HG03354 (cell line): ENCODE results near the gene SMOC1.
"Not testable (repeated sequence)": the region's sequence is repeated elsewhere in the genome, so short reads cannot be mapped to it uniquely, and the experiment has no call there.

Experiments
- ATAC-seq: cut with Tn5 transposase; IDR thresholded peaks from one replicate; pipeline ENCODE4 v1.9.1; 2021; ENCODE audit warnings: mild to moderate bottlenecking; ENCODE audit not compliant: unreplicated experiment, poor library complexity, severe bottlenecking

Gene SMOC1

DNA sequence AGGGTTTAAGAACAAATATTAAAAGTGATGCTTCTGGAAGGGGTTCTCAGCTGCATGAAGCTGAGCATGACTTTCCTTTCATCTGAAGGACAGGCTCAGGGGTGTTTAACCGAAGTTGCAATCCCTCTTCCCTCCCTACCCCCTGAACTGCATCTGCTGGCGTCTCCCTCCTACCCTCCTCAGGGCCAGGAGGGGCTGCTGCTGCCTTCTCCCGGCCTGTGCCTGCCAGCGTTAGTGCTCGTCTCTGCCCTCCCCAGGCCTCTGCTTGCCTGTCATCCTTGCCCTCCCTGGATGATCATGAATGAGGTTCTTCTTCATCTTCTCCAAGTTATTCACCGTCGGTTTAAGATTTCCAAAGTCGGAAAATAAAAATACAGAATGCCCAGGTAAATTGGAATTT is 12.2 kb downstream of the SMOC1 start:
- no peak for ATAC-seq

DNA sequence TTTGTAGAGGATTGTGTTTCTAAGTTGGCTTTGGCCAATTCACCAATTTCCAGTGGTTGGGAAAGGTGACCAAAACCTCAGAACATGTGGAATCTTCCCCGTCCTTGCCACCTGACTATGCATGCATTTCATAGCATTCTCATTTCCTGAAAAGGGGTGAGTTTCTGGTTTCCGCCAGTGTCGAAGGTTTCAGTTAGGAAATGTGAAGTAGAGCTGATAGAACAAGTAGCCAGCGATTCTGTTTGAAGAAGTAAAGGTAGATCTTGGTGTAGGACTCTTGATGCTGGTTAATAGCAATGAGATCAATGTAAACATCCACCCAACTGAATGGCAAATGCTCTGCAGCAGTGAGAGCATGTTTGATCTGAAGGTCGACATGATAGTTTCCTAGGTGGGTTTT is 15.9 kb downstream of the SMOC1 start:
- ATAC-seq, result no peak

DNA sequence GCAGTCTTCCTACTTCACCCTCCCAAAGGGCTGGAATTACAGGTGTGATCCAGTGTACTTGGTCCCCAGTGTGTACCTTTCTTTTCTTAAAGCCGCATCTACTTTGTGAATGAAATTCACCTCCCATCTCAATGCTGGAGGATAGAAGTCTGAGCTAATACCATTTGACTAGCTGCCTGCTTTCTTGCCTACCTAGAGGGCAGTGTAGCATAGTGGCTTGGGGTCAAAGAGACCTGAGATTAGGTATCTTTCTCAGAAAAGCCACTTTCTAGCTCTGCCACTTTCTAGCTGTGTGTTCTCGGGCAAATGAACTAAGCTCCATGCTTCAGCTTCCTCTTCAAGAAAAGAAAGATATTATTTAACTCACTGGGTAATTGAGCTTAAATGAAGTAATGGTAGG is 16.9 kb downstream of the SMOC1 start:
- no peak for ATAC-seq

DNA sequence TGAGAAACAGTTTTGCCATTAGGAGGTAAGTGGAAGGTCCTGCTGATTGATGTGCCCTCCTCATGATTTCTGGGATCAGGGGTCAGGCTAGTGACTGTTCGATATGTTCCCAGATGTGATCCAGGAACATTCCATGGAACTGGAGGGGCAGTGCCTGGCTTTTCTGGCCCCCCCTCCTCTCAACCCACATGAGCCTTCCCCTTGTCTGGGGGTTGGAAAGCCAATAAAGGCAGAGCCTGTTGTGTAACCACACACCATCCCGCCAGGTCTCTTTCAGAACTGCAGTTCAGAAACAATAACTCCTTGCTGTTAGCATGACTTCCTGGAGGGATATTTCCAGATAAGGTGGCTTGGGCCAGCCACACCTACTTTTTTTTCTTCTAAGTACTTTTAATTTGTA is 17.8 kb downstream of the SMOC1 start:
- ATAC-seq, result no peak

DNA sequence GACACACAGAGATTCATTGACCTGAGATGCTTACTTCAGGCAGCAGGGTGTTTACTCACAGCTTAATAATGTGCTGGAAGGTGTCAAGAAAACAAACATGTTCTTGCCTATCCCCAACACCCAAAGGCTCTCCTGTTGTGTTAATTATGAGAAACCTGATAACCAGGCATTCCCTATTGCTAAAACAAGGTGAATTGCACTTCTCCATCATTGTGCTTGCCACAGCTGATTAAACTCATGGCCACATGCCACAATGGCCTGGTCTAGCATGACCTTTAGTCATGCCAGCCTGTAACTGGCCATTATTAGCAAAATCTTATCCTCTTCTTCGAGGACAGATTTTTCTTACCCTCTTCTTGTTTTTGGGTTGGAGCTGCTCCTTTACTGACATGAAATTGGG is 21.4 kb downstream of the SMOC1 start:
- ATAC-seq, result no peak

DNA sequence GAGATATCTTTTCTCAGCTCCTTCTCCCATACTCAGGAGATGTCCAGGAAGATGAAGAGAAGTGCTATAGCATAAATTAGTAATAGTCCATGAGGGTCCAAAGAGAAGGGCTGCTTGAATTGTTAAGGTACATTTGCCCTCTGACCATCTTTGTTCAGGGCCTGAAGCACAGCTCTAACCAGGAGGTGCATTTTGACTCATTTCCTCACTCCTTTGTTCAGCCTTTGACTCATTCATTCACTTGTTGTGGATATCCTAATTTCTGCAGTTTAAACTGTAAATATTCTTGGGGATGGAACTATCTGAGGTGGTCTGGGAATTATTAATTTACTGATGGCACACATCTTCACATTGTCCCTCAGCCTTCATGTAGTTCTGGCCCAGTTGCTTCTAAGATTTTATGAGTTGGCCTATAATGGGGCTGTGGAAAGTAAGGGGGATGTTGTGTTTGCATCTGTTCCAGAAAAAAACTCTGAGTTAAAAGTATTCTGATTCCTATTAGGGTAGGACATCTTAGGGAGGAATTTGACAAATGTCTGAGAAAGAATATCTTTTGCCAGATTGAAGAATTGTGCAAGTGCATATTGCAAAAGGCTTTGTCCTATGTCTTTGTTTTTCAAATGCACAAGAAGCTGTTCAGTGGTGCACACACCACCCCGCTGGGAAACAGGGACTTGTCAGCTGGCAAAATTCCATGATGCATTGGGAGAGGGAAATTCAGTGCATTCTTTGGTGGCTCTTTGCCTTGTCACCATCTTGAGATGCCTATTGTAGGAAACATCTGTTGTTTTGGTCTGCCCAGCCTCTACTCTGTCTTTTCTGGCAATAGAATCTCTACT is 22.1 kb downstream of the SMOC1 start:
- no peak for ATAC-seq

DNA sequence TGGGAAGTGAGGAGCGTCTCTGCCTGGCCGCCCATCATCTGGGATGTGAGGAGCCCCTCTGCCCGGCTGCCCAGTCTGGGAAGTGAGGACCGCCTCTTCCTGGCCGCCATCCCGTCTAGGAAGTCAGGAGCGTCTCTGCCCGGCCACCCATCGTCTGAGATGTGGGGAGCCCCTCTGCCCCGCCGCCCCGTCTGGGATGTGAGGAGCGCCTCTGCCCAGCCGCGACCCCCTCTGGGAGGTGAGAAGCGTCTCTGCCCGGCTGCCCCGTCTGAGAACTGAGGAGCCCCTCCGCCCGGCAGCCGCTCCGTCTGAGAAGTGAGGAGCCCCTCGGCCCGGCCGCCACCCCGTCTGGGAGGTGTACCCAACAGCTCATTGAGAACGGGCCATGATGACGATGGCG is 23.8 kb downstream of the SMOC1 start:
- not testable (repeated sequence) for ATAC-seq

DNA sequence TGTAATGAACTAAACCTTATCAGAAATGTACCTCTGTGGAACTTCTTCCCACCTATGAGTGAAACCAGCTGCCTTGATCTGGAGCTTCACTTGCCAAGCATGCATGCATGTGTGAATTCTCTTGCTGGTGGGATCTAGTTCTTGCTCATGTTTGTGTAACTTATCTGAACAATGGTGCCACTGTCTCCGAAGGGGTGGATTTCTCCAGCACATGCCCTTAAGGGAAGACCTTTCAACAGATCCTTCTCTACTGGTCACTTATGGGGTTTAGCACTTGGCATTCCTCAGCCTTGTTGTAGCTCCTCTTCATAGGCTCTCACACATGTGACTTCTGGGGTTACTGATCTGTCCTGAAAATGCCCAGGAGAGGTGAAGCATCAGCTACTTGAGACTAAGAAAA is 25.0 kb downstream of the SMOC1 start:
- ATAC-seq, result no peak

DNA sequence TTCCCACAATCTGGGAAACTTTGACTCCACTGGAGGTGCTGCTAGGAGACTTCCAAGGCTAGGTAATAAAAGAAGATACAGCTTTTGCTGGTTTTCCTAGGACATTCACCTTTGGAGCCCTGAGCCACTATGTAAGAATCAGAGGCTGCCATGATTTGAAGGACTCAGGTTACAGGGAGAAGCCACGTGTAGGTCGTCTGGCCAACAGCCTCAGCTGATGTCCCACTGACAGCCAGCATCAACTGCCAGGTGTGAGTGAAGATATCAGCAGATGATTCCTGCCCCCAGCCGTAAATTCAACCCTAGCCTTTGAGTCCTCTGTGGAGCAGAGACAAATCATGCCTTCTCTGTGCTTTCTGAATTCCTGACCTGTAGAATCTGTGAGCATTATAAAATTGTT is 27.0 kb downstream of the SMOC1 start:
- no peak for ATAC-seq

DNA sequence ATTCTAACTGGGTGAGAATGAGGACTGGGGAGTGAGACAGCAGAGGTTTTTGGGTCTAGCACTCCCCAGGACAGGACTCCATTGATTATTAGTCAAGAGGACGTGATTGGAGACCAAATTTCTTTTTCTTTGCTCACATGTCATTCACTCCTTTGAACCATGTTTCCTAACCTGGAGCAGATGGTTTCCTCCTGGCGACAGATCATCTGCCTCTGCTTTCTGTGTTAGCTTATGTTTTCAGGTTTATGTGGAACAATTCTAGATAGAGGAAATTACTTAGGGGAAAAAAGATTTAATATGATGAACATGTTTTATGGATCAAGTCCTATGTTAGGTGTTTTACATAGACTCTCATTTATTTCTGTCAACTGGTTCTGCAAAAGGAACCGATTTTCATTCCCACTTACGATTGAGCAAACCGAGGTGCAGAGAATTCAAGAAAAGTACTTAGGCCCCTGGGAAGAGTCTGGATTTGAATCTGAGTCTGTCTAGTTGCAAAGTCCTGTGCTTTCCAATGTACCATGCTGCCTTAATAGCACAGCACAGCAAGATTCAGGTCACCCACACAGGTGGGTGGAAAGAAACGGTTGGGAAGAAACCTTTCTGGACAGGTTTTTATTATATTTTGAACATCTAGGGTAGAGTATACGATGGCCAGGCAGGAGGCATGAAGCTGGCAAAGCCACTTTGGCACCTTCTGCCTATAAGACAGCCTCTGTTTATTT is 30.8 kb downstream of the SMOC1 start:
- ATAC-seq, result no peak

DNA sequence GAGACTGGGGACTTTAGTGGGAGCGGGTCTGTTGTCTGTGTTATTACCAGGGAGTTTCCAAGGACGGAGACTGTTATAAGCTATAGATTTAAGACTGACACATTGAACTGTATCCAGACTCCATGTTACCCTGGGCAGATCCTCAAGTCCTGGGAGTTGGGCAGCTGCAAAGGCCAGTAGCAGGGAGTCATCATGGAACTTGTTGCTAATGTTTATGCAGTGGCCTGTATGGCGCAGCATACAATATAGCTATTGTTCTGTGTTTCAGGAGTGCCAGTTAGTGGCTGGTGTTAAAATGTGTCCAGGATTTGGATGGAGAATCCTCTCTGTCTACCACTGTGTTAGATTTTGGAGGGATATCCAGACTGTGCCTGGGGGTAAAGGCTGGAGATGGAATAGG is 31.7 kb downstream of the SMOC1 start:
- no peak for ATAC-seq

DNA sequence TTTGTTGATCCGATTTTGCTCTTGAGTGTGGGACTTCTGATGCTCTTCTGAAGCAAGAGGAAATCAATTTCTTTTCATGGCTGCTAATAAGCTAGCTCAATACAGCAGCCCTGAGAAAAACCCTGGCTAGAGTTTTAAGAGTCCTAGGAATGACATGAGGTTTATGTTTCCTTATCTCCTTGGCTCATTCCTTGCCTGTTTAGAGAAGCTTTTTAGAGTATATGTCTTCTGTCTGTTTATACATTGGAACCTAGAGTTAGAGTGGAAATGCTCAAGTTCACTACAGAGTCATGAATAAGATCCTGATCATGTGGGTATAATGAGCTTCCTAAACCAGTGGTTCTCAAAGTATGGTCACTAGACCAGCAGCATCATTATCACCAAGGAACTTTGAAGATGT is 34.5 kb downstream of the SMOC1 start:
- no peak for ATAC-seq

DNA sequence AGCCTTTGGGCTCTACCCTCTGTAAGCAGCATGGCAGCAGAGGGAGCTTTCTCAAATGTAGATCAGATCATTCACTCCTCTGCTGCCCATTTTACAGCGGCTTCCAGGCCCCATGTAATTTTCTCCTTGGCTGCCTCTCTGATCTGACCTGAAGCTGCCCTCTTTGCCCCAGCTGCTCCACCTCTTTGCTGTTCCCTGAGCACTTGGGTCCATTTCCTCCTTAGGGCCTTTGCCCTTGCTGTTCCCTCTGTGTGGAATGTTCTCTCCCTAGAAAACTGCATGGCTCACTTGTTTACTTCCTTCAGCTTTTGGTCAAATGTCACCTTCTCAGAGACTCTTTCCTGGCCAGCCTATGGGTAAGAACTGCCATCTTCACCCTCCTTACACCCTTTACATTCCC is 37.2 kb downstream of the SMOC1 start:
- ATAC-seq, result no peak

DNA sequence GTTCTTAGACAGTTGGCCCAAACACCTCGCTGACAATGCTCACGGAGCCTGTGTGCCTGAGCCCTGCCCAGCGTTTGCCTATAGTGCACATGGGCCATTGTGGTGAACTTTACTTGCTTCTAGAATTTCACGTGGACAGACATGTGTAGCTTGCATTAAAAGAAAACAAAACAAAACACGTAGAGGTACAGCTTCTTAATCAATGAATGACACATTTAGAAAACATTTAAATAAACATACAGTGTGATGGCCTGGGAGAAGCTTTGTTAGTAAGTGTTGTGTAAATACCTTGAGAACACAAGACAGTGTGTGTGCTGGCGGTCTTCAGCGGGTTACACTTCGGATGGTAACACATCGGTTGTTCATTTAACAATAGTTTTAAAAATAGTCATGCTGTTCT is 38.1 kb downstream of the SMOC1 start:
- no peak for ATAC-seq

DNA sequence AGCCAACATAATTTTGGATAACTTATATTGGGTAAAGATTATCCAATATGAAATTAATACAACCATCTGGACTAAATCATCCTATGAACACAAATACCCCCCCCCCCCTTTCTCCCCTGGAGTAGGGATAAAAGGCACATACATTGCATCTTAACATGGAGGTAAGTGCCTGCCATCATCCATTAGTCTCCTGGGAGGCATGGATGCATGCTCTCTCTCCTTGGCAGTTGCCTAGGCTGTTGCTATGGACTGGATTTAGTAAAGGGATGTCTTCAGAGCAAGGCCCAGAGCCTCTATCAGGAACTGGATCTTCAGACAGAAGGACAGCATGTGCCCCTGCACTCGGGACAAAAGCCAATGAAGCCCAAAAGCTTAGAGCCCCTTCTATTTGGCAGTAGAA is 40.6 kb downstream of the SMOC1 start:
- ATAC-seq, result no peak

DNA sequence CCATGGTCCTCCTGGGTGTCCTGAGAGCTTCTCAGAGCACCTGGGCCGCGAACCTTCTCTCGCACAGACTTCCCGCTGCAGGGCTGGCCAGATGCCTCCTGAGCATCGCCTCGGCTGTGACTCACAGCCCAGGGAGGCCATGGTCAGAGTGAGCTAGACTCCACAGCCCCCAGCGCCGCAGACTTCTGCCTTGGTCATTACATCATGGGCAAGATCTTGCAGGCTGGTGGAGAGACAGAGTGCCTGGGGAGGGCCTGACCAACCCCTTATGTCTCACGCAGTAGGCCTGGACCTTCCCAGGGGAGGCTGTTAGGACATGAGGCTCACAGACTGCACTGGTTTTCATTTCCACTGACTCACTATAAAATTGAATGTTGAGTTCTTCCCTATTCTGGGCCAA is 41.8 kb downstream of the SMOC1 start:
- no peak for ATAC-seq

DNA sequence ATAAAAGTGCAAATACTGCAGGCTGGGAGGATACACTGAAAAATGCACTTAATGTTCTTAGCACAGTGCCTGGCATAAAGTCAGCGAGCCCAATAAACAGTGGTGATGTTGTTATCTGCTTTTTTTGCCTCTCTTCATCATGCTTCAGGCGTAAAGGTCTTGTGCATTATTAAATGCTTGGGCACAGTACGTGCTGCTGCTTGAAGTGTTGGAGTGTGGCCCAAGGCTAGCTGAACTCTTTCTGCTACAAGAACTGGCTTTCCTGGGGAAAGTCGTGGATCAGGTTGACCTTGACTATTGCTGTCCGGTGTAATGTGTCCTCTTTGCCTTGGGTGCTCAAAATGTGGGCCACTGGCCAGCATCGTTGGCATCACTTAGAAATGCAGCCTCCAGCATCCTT is 43.0 kb downstream of the SMOC1 start:
- ATAC-seq, result no peak

DNA sequence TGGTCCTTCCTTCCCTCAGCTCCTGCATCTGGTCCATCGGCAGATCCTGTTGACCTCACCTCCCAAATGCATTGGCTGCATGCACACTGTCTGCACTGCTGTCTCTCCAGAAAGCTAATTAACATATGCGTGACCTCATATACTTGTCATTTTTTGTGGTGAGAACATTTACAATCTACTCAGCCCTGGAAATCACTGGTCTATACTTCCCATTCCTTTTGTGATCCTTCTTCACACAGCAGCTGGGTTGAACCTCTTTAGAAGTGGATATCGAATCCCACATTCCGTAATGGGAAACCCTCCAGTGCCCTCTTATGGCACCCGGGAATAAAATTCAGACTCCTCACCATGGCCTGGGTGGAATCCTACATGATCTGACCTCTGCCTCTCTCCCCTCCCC is 45.0 kb downstream of the SMOC1 start:
- no peak for ATAC-seq

DNA sequence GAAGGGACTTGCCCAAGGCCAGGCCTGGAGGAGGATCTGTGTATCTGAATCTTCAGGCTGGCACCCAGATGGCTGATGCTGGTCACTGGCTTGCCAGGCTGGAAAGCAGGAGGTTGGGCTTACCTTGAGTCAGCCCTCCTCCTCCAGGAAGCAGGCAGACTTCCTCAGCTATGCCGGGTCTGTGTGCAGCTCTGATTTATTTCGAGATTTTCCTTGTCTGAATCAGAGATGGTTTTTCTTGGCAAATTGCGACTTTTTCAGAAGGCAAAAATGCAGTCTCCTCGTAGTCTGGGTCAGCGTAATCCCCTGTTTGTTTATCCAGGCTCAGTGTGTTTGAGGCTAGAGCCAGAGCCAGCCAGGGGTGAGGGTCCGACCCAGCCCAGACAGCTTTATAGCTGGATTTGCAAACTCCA is 48.9 kb downstream of the SMOC1 start:
- no peak for ATAC-seq

DNA sequence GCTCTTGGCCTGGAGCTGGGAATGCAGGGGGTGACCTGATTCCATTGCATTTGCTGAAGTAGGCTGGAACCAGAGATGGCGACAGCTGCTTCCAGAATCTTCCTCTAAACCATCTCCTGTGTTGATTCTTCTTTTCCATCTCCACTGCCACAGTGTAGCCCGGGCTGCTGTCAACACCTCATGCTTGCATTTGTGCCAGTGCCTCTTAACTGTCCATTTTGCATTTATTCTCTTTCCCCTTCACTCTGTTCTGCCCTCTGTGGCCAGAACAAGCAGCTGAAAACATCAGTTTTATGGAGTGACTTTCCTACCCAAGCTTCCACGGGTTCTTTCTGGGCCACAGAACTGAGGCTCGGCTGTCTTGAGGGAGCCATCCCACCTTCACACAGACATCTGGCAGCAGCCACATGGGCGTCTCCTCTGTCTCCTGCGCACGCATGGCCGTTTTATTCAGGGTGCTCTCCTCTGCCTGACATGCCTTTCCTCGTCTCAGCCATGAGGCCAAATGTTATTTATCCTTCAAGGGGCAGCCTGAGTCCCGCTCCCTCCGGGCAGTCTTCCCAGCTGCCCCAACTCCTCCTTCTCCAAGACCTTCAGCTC is 51.7 kb downstream of the SMOC1 start:
- ATAC-seq, result no peak

DNA sequence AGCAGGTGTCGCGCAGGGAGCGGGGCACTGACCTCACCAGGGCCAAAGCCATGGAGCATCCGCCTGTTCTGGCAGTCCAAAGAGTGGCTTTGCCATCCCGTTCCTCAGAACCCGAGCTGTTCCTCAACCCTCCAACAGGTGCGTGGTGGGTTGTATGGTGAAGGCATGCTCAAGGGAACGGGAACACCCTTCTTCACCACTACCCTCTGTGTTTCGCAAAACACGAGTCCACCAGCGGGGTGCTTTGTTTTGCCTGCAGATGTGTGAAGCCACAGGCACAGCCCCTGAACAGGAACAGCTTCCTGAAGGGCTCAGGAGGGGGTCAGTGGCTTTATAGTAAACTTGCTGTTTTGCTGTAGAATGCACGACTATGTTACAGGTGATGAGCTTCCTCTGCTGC is 52.7 kb downstream of the SMOC1 start:
- ATAC-seq, result no peak
